C4-2B (cell line): ENCODE measurements around the gene RNF103.

Experiments
- ZFX ChIP-seq: fragments of 450-650 bp; IDR thresholded peaks from 2 replicates; pipeline ENCODE4 v1.6.1; 2017
- TF ChIP-seq, protein P1 (sequence below): fragments of 450-650 bp; conservative IDR thresholded peaks from 2 replicates; pipeline ENCODE4 v1.5.1; 2017; ENCODE audit warnings: mild to moderate bottlenecking

- TF ChIP-seq, protein P1, sequence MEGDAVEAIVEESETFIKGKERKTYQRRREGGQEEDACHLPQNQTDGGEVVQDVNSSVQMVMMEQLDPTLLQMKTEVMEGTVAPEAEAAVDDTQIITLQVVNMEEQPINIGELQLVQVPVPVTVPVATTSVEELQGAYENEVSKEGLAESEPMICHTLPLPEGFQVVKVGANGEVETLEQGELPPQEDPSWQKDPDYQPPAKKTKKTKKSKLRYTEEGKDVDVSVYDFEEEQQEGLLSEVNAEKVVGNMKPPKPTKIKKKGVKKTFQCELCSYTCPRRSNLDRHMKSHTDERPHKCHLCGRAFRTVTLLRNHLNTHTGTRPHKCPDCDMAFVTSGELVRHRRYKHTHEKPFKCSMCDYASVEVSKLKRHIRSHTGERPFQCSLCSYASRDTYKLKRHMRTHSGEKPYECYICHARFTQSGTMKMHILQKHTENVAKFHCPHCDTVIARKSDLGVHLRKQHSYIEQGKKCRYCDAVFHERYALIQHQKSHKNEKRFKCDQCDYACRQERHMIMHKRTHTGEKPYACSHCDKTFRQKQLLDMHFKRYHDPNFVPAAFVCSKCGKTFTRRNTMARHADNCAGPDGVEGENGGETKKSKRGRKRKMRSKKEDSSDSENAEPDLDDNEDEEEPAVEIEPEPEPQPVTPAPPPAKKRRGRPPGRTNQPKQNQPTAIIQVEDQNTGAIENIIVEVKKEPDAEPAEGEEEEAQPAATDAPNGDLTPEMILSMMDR: no peak
- TF ChIP-seq ZFX: no peak
These were observed 30.4 kb downstream of the RNF103 start for GRCh38 chr2:86593266-86593665.
